HG02763 (cell line): Measurements from ENCODE around the gene MACROD2.

Experiments used
- ATAC-seq: cut with Tn5 transposase; IDR thresholded peaks from one replicate; pipeline ENCODE4 v1.9.1; 2021; ENCODE audit warnings: mild to moderate bottlenecking, moderate library complexity; ENCODE audit not compliant: unreplicated experiment

The MACROD2 gene

GRCh38 chr20:14512839-14513238 lies 517.5 kb downstream of the MACROD2 start:
- no peak for ATAC-seq

GRCh38 chr20:14518648-14519047 lies 523.3 kb downstream of the MACROD2 start:
- no peak for ATAC-seq

- no peak for ATAC-seq
Observed at GRCh38 chr20:14521016-14521415, 525.7 kb downstream of the MACROD2 start.

- ATAC-seq: no peak
Observed at GRCh38 chr20:14521436-14521835, 526.1 kb downstream of the MACROD2 start.

- ATAC-seq: no peak
Observed at GRCh38 chr20:14522595-14522994, 527.3 kb downstream of the MACROD2 start.

- ATAC-seq: no peak
Observed at GRCh38 chr20:14523090-14523489, 527.8 kb downstream of the MACROD2 start.

GRCh38 chr20:14525426-14525825 lies 530.1 kb downstream of the MACROD2 start:
- ATAC-seq: no peak

- no peak for ATAC-seq
Observed at GRCh38 chr20:14526891-14527290, 531.6 kb downstream of the MACROD2 start.

GRCh38 chr20:14531786-14532185 lies 536.5 kb downstream of the MACROD2 start:
- ATAC-seq: no peak

GRCh38 chr20:14536738-14537137 lies 541.4 kb downstream of the MACROD2 start:
- ATAC-seq: no peak

GRCh38 chr20:14538433-14538832 lies 543.1 kb downstream of the MACROD2 start:
- ATAC-seq: peak; percentile 98

GRCh38 chr20:14543040-14543439 lies 547.7 kb downstream of the MACROD2 start:
- ATAC-seq: no peak

GRCh38 chr20:14544688-14545087 lies 549.4 kb downstream of the MACROD2 start:
- ATAC-seq: no peak

- ATAC-seq: no peak
Observed at GRCh38 chr20:14550655-14551054, 555.3 kb downstream of the MACROD2 start.

- ATAC-seq: no peak
Observed at GRCh38 chr20:14553774-14554534, 558.6 kb downstream of the MACROD2 start.

- no peak for ATAC-seq
Observed at GRCh38 chr20:14555676-14556075, 560.4 kb downstream of the MACROD2 start.

GRCh38 chr20:14556206-14556605 lies 560.9 kb downstream of the MACROD2 start:
- ATAC-seq: no peak

GRCh38 chr20:14559612-14560011 lies 564.3 kb downstream of the MACROD2 start:
- no peak for ATAC-seq

GRCh38 chr20:14561741-14562221 lies 566.5 kb downstream of the MACROD2 start:
- ATAC-seq: no peak

- no peak for ATAC-seq
Observed at GRCh38 chr20:14562981-14563380, 567.7 kb downstream of the MACROD2 start.

- ATAC-seq: no peak
Observed at GRCh38 chr20:14566505-14566904, 571.2 kb downstream of the MACROD2 start.

GRCh38 chr20:14568225-14568624 lies 572.9 kb downstream of the MACROD2 start:
- no peak for ATAC-seq

- no peak for ATAC-seq
Observed at GRCh38 chr20:14568701-14569100, 573.4 kb downstream of the MACROD2 start.
